Urothelium cell line (cell line): Measurements from ENCODE around the gene PSAP.

Experiments
- DNase-seq: peaks from one replicate; pipeline ENCODE4 v3.0.0; 2011; ENCODE audit warnings: low spot score, mixed read lengths
- FAIRE-seq: peaks from 2 replicates; lab custom pipeline; 2011; peaks lifted over from hg19 to GRCh38; lab: Jason Lieb, UNC

Gene PSAP

DNA sequence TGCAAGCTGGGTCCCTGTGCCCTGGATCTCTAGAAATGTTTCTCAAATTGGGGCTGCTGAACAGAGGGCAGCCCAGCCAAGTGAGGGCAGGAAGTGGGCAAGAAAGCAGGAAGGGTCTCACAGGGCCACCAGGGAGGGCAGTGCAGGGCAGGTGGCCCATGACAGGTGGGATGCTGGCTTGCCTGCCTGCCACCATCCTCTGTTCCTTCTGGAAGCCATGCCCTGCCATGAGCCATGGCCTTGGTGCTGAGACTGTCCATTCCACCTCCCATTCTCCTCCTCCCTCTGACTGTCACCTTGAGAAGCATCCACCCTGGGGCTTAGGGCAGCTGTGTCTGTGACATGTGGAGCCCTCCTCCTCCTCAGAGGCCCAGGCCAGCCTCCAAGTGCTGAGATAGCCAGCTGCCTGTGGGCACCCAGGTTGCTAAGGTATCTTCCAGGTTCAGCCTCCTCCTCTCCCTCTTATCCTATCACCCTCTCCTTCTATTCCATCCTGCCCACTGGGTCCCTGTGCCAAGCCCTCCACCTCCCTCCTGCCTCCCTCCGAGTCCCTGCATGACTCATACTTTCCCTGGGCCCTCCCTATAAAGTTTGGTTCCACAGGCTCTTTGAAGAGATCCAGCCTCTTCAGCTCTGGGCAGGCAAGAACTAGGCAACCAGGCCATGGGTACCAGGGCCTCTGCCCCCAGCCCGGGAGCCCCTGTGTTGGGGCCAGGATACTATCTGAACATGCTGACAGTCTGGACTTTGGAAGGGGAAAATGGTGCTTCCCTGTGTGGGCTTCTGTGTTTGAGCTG is 79.0 kb downstream of the PSAP start:
- FAIRE-seq, result no peak
- DNase-seq, result peak; percentile 88

DNA sequence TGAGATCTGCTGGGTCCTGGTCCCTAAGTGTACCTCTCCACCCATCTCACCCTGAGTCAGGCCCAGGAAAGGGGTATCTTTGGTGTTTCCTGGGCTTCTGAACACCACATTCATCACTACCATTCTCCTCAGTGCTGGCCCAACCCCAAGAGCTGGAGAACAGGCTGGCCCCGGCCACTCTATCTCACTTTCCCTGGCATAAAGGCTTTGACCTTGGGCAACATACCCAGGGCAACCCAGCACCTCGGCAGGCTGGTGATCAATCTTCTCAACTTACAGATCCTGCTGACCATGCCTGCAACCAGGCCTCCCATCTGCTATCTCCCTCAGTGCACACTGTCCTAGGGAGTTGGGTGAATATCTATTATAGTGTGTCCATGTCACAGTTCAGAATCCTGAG is 79.8 kb downstream of the PSAP start:
- FAIRE-seq, result no peak
- no peak for DNase-seq

DNA sequence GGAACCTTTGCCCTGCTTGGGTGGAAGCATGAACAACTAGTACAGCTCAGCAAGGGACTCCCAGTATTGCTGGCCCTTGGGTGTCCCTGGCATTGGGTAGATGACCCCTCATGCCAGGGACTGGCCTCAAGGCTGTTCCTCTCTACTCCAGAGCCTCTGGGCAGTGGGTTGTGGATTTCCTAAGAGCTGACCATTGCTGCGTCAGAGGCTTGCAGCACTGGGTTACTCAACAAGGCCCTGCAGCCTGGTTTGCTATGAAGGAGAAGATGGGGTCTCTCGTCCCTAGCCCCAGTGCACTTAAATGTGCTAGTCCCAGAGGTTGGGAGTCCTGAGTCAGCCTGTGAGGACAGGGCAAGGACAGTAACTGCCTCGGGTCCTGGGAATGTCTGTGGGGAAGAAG is 80.3 kb downstream of the PSAP start:
- DNase-seq (no peak), FAIRE-seq (no peak)

DNA sequence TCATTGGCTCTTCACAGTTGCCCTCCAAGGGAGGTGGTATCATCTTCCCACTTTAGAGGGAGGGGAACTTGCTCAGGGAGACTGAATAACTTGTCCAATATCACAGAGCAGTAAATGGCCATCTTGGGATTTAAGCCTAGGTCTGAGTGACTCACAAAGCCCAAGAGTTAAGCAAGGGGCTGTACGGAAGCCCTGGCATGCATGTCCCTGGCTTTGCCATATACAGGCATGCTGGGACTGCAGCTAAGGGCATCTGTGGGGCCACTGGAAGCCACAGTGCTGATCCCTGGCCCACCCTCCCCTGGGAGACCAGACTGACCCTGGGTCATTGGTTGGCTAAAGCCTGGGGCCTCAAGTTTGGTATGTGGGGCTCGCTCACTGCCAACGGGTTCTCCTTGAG is 80.8 kb downstream of the PSAP start:
- FAIRE-seq (no peak), DNase-seq (no peak)

DNA sequence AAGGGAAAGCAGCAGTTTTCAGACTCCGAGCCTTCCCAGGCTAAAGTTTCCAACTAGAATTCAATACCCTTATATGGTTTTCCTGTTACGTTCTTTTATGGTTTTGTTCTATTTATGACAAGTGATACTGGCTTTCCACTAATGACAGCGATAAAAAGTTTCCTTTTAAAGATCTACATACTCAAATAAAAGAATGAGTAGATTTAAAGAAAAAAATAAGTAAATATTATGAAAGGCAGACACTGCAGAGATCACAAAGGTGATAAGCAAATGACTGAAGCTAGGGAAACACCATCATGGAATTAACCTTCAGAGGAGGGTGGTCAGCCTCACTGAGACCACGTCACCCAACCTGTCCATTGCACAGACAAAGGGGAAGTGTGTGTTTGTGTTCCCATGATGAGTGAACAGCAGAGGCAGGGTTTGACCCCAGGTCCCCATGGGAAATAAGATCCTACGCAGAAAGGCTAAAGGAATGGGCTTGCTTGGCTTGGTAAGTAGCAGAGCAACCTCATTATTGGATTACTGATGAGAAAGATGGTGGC is 81.7 kb downstream of the PSAP start:
- DNase-seq, result no peak
- no peak for FAIRE-seq

DNA sequence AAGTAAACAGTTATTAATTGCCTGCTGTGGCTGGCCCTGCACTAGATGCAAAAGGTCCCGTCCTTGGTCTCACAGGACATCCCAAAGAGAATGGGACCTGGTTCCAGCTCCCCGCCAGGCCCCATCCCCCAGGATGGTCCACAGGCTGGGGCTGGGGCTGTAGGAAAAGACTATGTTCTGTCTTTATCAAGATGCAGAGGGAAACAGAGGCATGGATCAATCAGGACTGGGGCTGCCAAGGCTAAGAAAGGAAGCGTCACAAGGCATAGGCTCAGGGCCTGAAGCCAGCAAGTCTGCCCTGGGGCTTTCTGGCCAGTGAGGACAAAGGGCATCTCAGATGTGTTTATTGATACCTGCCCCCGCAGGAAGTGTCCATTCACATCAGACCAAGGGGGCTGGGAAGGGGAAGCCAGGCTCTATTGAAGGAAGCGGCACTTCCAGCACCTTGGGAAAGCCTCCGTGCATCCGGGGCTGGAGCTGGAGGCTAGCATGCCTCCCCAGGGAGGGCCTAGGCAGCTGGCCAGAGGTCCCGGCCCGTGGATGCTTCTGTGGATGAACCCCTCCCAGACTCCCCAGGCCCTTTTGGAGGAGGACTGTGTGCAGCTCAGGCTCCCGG is 83.5 kb downstream of the PSAP start:
- FAIRE-seq (no peak), DNase-seq (peak; percentile 32)

DNA sequence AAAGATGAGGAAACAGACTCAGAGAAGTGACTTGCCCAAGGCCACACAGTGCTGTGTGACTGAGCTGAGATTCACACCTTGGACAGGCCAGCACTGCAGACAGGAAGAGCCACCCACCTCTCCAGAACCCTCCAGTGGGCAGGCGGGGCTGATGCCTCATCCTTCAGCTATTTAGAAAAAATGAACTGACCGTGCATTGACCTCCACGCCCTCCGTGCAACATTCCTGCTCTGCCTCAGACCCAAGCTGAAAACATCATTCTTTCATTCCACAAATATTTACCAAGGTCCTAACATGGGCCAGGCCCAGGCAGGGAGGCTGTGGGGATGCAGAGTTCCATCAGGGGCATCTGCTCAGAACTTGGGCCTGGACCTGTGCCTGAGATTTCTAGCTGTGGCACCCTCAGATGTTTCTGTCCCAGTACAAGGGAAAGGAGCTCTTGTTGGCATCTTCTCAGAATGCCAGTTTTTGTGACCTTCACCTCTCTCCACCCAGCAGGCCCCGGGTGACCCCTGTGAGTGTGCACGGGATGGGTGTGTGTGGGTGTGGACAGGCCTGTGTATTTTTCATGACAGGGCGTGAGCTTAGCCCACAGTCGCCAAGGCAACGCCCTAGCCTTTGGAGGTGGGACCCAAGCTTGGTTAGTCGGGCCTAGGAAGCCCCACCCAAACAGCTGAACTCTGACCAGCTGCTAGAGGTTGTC is 84.2 kb downstream of the PSAP start:
- FAIRE-seq (peak; percentile 81), DNase-seq (peak; percentile 96)
